Endometrial microvascular endothelial cells (primary cell): ENCODE data around the gene TGFA. TPM values are rescaled to one million over a fixed set of nuclear protein-coding genes. Genes with fewer than 3 reads are reported as not detected.

Source experiments
- in situ Hi-C: cut with HindIII; loops from 2 replicates; pipeline ENCODE4 v1.10.0; 2017; ENCODE audit warnings: low sequenced_read_pairs, low pct_unique_long_range_greater_than_20kb; ENCODE audit errors: inconsistent ontology term
- total RNA-seq: library from RNA; depleted of rRNA; stranded (reverse); fragments of >200 nt; gene quantifications from one replicate; pipeline ENCODE4 v1.2.3, GENCODE V29; 2015; ENCODE audit errors: inconsistent ontology term

Gene TGFA
- total RNA-seq, 1 donor from 2014 or later = not detected

DNA sequence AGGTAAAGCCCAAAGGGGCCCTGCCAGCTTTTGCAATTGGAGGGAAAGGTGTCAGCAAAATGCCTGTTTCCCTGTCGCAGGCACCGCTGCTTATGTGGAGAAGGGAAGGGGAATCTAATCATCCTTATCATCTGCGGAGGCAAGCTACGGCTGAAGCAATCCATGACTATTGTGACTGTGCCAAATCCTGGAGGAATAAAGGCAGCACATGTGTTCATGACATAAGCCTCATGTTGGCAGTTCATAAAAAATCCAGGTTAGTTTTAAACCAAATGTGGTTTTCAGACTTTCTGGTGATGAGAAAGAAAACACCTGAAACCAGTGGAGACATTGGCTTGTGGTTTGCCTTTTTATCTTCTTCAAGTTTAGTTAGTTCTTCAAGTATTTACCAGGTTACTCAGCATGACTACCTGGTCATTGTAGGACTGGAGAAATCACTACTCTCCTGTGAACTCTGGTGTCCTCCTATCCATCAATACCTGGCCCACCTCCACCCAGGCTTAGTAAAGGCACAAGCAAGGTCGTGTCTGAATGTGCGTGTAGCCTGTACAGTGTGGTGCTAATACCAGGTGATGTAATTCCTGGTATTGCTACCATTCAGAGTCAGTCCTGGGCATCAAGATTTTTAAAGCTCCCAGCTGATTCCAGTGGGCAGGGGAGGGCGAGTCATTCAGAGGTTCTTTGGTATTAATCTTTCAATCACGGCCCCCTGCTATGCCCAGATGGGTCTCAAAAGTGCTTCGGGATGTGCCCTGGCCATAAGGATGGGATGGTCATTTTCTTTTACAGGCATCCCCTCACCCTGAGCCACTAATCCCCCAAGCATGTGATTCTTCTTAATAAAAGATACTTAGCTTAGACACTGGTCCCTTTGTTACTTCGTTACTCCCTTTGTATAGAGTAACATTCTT, 96.8 kb downstream of the TGFA start:
- in situ Hi-C loops = loop anchor here (25.0 kb wide), 1 partner anchor 105 kb away; the partner anchor contains the start of gene TGFA

DNA sequence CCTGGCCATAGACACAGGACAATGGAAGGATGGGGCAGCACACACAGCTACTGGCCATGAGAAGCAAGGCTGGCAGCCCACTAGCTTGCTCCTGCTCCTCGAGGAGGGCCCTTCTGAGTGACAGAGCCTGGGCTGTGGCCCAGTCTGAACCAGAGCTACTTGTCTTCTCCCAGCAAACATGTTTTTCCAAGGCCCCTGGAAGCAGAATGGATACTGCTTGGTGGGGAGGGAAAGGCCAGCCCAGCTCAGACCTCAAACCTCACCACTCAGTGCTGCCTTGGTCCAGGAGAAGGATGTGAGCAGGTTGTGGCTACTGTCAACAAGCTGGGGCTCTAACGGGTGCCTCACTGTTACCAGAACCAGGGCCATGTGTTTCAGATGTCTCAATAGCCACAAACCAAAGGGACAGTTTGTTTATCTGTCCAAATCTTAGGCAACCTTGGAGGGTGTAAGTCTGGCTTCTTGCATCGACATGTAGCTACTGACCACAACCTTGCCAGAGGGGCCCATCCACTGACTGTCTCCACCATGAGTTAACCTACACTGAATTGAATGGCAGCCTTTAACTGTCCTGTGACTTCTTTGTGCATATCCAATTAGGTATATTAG, 98.6 kb downstream of the TGFA start:
- in situ Hi-C loops = loop anchor here (25.0 kb wide), 1 partner anchor 107 kb away; the partner anchor contains the start of gene TGFA

DNA sequence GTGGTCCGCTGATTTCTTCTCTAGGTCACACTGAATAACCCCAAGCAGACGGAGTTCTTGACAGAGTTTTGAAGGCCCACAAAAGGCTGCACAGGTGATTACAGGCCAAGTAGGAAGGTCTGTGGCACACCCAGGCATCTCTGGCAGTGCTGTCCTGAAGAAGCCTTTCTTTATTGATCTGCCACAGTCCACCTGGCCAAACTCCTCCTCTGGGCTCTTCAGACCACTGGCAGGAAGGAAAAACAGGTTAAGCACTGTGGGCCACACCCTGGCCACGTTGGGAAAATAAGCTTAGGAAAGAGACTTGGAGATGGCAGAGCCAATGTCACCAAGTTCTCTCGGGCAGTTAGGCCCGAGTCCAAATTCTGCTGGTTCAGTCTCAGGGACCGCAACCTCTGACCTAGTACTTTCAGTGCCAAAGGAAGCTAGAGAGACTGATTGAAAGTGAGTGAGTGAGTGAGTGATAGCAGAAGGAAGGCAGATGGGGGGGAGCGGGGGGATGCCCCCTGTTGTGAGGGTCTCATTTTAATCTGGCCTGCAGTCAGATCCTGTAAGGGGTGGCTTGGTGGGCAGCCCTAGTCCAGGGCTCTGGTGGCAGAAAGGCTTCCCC, 102.9 kb downstream of the TGFA start:
- in situ Hi-C loops = loop anchor here (25.0 kb wide), 1 partner anchor 112 kb away; the partner anchor contains the start of gene TGFA

DNA sequence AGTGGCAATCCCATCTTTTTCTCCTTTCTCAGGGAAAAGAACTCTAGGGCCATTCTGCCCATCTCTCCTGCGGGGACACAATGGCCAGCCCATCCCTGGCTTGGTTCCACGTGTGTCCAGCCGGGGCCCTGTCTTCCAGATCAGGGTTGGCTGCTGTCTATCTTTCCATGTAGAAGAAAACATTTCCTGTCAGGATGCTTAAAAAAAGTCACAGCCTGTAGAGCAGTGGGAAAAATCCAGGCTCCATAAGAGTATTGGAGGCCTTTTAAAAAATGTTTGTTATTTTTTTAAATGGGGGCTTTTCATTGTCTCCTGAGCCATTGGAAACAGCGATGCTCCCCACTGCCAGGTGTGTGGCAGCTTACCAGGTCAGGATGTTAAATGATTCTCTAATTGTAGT, 105.6 kb downstream of the TGFA start:
- in situ Hi-C loops = no loop called here

DNA sequence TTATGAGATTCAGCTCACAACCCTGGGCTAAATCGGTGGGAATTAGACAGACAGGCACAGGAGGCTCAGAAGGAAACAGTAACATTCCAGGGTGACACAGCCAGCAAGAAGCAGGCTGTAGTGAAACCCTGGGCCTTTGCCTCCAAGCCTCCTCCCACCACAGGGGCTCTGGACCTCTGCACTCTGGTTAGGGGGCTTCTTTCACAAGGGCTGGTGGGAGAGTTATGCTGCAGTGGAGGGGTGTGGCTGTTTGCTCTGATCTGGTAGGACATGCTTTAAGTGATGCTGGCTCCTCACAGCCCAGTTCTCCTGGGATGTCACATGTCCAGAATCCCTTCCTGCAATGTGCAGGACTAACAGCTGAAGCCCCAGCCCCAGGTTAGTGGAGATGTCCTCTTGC, 109.9 kb downstream of the TGFA start:
- in situ Hi-C loops = no loop called here

DNA sequence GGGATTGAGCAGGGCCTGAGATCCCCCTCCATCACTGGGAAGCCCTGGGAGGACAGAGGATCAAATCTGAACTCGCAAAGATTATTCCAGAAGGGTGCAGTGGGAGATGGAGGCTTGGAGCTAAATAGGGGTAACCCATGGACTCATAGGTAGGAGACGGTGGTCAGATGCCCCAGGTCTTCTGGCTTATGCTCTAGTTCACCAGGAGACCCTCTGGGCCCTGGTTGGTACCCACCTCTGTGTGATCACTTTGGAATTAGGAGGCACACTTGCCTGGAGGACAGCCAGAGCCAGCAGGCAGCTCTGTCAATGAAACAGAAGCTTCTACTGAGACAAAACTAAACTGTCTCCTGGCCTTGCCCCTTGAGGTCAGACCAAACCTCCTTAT, 110.6 kb downstream of the TGFA start:
- in situ Hi-C loops = no loop called here

DNA sequence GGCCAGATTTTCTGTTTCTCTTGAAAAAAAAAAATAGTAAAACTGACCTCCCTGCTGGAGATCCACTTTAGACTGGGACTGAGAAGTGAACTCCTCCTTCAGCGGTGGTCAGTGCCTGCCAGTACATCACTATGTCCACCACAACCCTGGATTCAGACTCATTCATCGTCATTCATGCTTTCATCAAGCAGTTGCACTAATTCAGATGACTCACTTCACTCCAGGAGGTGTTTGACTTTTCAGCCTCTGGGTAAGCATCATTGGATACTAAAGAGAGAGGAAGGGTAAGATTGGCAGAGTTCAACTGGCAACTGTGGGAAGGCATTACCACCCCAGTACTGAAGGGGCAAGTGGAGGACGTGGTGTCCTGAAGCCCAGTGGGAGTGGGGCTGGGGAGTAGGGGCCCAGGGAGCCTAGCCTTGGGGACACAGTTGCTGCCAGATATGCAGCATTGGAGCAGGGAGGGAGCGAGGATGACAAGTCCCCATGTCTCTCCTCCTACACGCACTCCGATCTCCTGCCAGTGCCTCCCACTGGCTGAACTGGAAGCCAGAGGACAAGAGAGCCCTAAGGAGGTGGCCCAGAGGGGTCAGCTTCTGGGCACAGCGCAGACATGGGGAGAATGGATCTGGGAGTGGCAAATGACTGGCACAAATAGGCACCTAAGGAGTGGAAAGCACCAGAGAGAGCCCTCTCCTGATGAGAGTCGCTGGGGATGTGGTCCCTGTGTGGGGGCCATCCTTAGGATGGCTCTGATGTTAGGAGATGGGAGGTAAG, 111.1 kb downstream of the TGFA start:
- in situ Hi-C loops = no loop called here

DNA sequence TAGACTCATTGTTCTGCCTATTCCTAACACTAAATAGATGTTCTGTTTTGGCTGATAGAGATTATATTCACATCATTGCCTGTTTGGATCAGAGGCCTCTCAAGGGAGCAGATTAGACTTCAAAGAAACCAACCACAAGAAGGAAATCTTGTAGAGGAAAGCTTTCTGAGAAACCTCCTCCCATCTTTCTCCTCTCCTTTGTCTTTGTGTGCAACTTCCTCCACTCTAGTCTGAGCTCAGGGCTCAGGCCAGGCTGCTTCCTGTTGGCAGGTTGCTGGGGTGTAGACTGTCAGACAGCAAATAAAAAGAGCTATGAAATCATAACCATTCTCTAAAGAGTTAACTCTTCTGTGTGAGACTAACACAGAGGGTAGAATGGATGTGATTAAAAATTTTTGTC, 113.0 kb downstream of the TGFA start:
- in situ Hi-C loops = no loop called here

DNA sequence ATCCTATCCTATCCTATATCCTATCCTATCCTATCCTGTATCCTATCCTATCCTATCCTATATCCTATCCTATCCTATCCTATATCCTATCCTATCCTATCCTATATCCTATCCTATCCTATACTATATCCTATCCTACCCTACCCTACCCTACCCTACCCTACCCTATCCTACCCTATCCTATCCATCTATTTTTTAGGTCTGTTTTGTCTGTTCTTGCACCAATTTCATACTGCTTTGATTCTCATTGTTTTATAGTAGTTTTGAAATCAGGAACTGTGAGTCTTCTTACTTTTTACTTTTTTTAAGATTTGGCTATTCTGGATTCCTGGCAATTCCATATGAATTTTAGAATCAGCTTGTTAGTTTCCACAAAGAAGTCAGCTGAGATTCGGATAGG, 118.5 kb downstream of the TGFA start:
- in situ Hi-C loops = no loop called here

DNA sequence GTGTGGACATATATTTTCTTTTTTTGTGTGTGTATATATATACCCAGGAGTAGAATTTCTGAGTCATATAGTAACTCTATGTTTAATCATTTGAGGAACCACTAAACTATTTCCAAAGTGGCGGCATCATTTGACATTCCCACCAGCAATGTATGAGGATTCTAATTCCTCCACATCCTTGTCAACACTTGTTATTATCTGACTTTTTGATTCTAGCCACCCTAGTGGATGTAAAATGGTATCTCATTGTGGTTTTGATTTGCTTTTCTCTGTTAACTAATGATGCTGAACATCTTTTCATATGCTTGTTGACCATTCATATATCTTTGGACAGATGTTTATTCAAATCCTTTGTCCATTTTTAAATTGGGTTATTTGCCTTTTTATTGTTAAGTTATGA, 120.3 kb downstream of the TGFA start:
- in situ Hi-C loops = no loop called here

DNA sequence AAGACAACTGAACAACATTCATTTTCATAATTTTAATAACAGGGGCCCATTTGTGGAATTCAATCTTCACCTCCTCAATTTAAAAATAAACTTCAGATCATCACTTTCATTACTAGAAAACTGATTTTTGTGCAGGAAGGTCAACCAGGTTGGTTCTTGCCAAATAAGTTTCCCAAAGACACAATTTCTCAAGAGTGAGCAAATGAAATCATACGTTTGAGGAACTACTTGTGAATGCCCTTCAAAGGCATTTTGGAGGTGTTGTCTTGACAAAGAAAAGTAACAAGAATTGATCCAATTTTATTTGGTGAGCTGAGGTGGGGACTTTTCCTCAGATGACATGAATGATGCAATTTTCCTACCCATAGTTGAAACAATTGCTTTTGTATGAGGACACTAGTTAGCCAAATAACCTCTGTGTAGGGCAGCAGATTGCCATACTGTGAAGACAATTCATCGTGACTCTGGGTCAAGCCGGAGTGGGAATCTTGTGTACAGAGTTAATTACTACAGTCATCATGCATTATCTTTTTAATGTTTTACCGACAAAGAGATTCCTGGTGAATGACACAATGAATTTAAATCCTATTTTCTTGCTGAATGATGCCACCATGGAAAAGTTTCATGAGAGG, 121.8 kb downstream of the TGFA start:
- in situ Hi-C loops = no loop called here

DNA sequence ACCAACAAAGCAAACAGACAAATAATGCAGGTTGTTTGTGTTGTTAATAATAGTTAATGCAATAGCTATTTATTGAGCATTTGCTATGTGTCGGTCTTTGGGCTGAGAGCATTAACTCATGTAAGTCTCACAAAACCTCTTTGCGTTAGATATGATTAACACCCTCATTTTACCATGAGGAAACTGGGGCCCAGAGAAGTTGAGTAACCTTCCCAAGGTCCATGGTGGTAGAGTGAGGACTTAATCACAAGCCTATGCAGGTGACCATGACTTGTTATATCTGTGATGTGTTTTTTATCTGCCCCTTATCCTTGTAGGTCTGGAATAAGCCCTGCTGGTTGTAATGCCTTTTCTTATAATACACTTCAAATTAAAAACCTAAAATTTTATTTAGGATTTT, 127.3 kb downstream of the TGFA start:
- in situ Hi-C loops = no loop called here

DNA sequence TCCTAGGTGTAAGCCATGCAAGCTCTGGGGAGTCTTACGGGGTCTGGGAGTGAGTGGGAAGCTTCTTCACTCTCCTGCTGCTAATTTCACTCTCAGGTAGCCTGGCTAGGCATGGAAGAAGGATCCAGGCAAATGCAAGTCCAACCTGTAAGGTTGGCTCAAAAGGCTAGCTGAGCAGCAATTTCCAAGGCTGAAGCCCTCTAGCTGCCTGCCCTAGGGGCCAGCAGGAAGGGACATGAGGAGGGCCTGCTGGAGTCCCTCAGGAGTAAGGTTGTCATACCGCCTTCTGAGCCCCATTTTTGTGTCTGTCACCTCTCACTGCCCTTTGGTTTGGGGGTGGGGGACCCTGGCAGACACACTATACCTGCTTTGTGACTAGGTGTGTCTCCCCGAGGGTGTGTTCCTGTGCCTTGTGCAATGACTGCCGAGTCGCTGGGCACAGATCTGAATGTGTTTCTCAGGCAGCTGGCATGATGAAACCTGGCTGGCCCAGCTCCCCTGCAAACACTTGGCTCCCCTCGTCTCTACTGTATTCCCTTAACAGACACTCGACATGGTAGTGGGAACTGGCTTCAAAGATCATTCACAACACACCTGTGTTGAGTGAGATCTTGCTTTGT, 127.8 kb downstream of the TGFA start:
- in situ Hi-C loops = no loop called here

DNA sequence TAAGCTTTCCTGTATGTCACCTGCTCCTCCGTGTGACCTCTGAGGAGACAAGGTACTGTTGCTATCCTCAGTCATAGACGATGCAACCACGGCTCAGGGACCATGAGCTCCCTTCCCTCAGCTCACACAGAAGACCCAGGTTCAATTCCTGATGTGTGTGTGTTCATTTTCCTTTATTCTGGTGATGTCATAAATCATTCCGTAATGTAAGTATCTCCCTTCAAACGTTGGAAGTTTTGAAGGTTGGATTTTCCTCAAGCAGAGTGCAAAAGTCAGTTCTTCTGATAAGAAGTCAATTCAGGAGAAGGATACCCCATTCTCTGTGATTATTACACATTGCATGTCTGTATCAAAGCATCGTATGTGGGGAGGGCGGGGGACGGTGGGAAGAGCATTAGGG, 132.9 kb downstream of the TGFA start:
- in situ Hi-C loops = no loop called here

DNA sequence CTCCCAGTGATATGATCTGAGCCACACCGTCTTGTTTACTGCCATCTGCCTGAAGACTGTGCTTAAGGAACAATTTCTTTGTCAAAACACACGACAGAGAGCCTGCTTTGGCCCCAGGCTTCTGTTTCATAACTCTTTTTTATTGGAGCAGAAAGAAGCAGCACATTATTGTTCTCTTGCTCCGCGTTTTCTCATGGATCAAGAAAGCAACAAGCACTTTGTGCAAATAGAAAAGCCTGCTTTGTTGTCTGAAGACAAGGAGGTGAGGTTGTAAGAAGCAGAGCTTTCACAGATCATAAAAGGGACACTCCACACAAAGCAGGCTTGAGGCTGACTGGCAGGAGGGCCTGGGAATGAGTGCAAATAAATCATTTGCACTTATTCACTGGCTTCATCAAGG, 133.5 kb downstream of the TGFA start:
- in situ Hi-C loops = no loop called here

DNA sequence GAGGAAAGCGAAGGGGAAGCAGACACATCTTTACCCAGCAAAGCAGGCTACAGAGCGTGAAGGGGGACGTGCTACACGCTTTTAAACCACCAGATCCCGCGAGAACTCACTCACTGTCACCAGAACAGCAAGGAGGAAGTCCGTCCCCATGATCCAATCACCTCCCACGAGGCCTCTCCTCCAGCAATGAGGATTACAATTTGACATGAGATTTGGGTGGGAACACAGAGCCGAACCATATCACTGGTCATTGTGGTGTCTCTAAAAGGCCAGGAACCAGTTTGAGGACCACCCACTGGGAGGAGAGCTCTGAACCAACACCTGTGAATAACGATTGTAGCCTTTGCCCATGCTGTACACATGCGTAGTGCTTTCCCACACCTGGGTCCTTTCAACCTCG, 135.1 kb downstream of the TGFA start:
- in situ Hi-C loops = no loop called here

DNA sequence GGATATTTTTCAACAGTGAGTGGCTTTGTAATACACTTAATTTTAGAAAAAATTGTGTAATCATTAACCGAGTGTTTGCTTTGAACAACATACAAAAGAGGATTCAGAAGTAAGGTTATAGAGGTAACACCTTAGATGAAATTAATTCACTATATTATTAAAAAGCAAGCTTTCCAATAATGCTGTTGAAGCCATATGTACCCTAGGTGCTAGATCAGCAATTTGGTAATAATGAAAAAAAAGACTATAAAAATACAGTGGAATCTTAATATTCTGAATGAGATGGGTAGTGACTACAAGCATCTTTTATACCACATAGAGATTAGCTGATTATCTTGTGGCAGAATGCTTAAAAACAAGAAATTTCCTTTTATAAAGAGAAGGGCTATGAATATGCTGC, 136.6 kb downstream of the TGFA start:
- in situ Hi-C loops = no loop called here

DNA sequence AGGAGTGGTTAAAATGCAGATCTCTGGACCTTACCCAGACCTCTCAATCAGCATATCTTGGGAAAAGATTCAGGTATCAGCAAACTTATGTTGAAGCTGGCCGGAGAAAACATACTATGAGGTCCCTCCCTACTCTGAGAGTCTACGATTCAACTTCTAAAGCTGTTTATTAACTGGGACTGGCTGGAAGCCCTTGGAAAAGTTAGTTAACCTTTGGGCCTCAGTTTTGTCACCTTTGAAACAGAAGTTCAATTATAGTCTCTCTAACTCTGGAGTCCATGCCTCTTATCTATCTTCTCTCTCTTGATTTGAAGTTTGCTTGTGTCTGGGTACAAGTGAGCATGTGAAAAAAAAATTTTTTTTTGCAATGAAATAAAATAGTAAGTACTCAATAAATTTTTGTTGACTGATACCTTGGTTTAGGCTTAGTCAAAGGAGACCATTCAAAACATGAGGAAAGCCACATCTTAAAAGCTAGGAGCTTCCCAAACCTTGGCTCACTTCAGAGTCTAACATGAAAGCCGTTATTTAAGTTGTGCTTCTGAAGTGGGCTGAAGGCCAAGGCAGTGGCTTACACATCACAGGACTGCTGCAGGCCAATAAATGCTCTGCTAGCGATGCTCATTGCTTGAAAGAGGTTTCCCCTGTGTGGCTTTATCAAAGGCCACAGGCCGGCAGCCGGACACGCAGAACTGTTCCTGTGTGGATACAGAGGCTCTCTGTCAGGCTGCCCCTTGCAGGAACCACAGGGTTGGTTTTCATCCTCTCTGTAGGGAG, 141.1 kb downstream of the TGFA start:
- in situ Hi-C loops = no loop called here
